ENCODE results near the gene MARCHF11. TPM values are rescaled to one million over a fixed set of nuclear protein-coding genes. Genes with fewer than 3 reads are reported as not detected.

The MARCHF11 gene
- total and polyA plus RNA-seq, 2 experiments from 2014 or later, result 0.17 to 1.5 TPM

DNA sequence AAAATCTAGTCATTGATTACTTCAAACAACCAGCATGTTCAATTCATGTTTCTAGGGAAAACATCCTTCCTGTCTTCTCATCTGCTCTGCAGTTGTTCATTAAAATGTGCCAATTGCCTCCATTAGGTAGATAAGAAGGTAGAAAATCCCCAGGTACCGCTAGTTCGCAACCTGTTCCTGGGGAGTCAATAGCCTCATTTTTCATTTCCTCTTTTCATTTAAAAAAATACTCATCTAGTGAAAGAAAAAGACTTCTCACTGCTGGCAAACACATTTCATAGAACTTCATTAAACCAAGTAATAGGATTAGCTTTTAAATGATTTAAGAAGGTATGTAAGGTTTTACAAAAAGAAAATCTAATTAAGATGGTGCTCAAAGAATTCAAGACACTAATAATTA lies 113.3 kb downstream of the MARCHF11 start:
- Histone ChIP-seq H3K4me3 (no peak overlapping the region), H3F3A (replicated peaks; ENCODE audit: low read depth) (no peaks in the 10 kb centered on the region), H3K4me1 (ENCODE audit: insufficient read depth) (no peaks in the 10 kb centered on the region), H3K27ac (ENCODE audit: low read depth) (no peak overlapping the region), H4K20me1 (replicated peaks; ENCODE audit: insufficient read depth) (no peaks in the 10 kb centered on the region), H3K36me3 (ENCODE audit: insufficient read depth) (no peaks in the 10 kb centered on the region), H2AFZ (no peak overlapping the region), H3K27me3 (ENCODE audit: insufficient read depth) (no peaks in the 10 kb centered on the region), H3K9me2 (ENCODE audit: insufficient read depth) (no peaks in the 10 kb centered on the region), H3K4me2 (no peak overlapping the region), H3K79me2 (replicated peaks; ENCODE audit: insufficient read depth) (no peaks in the 10 kb centered on the region)
- peaks cover 4% of the 10 kb centered on the region; the same call in 1 of the 3 replicates for H3K4me1 Mint-ChIP-seq
- peaks cover 5% of the 10 kb centered on the region for H3K27me3 Mint-ChIP-seq (ENCODE audit: insufficient read depth, low read depth, poor library complexity)
- TF ChIP-seq STAT1 (IDR thresholded peaks at IDR 0.05; ENCODE audit: unreplicated experiment) (no peak), ZNF331 (CRISPR knock-in tag; IDR thresholded peaks at IDR 0.05; ENCODE audit: low read depth) (no peak), JUNB (IDR thresholded peaks at IDR 0.05; ENCODE audit: unreplicated experiment) (no peak), NANOG (IDR thresholded peaks at IDR 0.05; ENCODE audit: borderline replicate concordance) (no peak), POLR2AphosphoS5 (IDR thresholded peaks at IDR 0.05; ENCODE audit: low read depth) (no peak), EZH2 (IDR thresholded peaks at IDR 0.05; ENCODE audit: low read depth, unreplicated experiment) (no peak), EZH2phosphoT487 (IDR thresholded peaks at IDR 0.05; ENCODE audit: unreplicated experiment) (no peak), ZNF114 (CRISPR knock-in tag; IDR thresholded peaks at IDR 0.05) (no peak), CREB1 (CRISPR knock-in tag; IDR thresholded peaks at IDR 0.05; ENCODE audit: low read depth) (no peak)
- TF ChIP-seq, protein P1, sequence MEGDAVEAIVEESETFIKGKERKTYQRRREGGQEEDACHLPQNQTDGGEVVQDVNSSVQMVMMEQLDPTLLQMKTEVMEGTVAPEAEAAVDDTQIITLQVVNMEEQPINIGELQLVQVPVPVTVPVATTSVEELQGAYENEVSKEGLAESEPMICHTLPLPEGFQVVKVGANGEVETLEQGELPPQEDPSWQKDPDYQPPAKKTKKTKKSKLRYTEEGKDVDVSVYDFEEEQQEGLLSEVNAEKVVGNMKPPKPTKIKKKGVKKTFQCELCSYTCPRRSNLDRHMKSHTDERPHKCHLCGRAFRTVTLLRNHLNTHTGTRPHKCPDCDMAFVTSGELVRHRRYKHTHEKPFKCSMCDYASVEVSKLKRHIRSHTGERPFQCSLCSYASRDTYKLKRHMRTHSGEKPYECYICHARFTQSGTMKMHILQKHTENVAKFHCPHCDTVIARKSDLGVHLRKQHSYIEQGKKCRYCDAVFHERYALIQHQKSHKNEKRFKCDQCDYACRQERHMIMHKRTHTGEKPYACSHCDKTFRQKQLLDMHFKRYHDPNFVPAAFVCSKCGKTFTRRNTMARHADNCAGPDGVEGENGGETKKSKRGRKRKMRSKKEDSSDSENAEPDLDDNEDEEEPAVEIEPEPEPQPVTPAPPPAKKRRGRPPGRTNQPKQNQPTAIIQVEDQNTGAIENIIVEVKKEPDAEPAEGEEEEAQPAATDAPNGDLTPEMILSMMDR (conservative IDR thresholded peaks at IDR 0.05; ENCODE audit: low read depth in 2 of 2), result no peak
- TF ChIP-seq, protein P2, sequence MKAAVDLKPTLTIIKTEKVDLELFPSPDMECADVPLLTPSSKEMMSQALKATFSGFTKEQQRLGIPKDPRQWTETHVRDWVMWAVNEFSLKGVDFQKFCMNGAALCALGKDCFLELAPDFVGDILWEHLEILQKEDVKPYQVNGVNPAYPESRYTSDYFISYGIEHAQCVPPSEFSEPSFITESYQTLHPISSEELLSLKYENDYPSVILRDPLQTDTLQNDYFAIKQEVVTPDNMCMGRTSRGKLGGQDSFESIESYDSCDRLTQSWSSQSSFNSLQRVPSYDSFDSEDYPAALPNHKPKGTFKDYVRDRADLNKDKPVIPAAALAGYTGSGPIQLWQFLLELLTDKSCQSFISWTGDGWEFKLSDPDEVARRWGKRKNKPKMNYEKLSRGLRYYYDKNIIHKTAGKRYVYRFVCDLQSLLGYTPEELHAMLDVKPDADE (IDR thresholded peaks at IDR 0.05), result no peak
- TF ChIP-seq, protein P3, sequence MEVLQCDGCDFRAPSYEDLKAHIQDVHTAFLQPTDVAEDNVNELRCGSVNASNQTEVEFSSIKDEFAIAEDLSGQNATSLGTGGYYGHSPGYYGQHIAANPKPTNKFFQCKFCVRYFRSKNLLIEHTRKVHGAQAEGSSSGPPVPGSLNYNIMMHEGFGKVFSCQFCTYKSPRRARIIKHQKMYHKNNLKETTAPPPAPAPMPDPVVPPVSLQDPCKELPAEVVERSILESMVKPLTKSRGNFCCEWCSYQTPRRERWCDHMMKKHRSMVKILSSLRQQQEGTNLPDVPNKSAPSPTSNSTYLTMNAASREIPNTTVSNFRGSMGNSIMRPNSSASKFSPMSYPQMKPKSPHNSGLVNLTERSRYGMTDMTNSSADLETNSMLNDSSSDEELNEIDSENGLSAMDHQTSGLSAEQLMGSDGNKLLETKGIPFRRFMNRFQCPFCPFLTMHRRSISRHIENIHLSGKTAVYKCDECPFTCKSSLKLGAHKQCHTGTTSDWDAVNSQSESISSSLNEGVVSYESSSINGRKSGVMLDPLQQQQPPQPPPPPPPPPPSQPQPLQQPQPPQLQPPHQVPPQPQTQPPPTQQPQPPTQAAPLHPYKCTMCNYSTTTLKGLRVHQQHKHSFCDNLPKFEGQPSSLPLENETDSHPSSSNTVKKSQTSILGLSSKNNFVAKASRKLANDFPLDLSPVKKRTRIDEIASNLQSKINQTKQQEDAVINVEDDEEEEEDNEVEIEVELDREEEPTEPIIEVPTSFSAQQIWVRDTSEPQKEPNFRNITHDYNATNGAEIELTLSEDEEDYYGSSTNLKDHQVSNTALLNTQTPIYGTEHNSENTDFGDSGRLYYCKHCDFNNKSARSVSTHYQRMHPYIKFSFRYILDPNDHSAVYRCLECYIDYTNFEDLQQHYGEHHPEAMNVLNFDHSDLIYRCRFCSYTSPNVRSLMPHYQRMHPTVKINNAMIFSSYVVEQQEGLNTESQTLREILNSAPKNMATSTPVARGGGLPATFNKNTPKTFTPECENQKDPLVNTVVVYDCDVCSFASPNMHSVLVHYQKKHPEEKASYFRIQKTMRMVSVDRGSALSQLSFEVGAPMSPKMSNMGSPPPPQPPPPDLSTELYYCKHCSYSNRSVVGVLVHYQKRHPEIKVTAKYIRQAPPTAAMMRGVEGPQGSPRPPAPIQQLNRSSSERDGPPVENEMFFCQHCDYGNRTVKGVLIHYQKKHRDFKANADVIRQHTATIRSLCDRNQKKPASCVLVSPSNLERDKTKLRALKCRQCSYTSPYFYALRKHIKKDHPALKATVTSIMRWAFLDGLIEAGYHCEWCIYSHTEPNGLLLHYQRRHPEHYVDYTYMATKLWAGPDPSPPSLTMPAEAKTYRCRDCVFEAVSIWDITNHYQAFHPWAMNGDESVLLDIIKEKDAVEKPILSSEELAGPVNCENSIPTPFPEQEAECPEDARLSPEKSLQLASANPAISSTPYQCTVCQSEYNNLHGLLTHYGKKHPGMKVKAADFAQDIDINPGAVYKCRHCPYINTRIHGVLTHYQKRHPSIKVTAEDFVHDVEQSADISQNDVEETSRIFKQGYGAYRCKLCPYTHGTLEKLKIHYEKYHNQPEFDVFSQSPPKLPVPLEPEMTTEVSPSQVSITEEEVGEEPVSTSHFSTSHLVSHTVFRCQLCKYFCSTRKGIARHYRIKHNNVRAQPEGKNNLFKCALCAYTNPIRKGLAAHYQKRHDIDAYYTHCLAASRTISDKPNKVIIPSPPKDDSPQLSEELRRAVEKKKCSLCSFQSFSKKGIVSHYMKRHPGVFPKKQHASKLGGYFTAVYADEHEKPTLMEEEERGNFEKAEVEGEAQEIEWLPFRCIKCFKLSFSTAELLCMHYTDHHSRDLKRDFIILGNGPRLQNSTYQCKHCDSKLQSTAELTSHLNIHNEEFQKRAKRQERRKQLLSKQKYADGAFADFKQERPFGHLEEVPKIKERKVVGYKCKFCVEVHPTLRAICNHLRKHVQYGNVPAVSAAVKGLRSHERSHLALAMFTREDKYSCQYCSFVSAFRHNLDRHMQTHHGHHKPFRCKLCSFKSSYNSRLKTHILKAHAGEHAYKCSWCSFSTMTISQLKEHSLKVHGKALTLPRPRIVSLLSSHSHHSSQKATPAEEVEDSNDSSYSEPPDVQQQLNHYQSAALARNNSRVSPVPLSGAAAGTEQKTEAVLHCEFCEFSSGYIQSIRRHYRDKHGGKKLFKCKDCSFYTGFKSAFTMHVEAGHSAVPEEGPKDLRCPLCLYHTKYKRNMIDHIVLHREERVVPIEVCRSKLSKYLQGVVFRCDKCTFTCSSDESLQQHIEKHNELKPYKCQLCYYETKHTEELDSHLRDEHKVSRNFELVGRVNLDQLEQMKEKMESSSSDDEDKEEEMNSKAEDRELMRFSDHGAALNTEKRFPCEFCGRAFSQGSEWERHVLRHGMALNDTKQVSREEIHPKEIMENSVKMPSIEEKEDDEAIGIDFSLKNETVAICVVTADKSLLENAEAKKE (CRISPR knock-in tag; IDR thresholded peaks at IDR 0.05), result no peak
- TF ChIP-seq, protein P4, sequence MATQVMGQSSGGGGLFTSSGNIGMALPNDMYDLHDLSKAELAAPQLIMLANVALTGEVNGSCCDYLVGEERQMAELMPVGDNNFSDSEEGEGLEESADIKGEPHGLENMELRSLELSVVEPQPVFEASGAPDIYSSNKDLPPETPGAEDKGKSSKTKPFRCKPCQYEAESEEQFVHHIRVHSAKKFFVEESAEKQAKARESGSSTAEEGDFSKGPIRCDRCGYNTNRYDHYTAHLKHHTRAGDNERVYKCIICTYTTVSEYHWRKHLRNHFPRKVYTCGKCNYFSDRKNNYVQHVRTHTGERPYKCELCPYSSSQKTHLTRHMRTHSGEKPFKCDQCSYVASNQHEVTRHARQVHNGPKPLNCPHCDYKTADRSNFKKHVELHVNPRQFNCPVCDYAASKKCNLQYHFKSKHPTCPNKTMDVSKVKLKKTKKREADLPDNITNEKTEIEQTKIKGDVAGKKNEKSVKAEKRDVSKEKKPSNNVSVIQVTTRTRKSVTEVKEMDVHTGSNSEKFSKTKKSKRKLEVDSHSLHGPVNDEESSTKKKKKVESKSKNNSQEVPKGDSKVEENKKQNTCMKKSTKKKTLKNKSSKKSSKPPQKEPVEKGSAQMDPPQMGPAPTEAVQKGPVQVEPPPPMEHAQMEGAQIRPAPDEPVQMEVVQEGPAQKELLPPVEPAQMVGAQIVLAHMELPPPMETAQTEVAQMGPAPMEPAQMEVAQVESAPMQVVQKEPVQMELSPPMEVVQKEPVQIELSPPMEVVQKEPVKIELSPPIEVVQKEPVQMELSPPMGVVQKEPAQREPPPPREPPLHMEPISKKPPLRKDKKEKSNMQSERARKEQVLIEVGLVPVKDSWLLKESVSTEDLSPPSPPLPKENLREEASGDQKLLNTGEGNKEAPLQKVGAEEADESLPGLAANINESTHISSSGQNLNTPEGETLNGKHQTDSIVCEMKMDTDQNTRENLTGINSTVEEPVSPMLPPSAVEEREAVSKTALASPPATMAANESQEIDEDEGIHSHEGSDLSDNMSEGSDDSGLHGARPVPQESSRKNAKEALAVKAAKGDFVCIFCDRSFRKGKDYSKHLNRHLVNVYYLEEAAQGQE (IDR thresholded peaks at IDR 0.05; ENCODE audit: unreplicated experiment), result no peak
- H3K36me3 Mint-ChIP-seq (ENCODE audit: low read depth), result no peaks in the 10 kb centered on the region
- DNase-seq (ENCODE audit: low spot score), result no peak
- H3K9me3 Mint-ChIP-seq, result no peaks in the 10 kb centered on the region
- H3K4me3 Mint-ChIP-seq, result no peak overlapping the region
- no peak overlapping the region for H3K27ac Mint-ChIP-seq
- no peak for ATAC-seq

Measured in GM23338 (cell line).